K562 (cell line): ENCODE measurements around the gene GNAQ. TPM values are rescaled to one million over a fixed set of nuclear protein-coding genes. Genes with fewer than 3 reads are reported as not detected.

Experiments
- BRF1 ChIP-seq: IDR thresholded peaks from 3 replicates; pipeline ENCODE4 v1.6.1; 2011; ENCODE audit warnings: borderline replicate concordance, mild to moderate bottlenecking; ENCODE audit not compliant: insufficient read length; ENCODE audit errors: extremely low read depth
- HDAC2 ChIP-seq: fragments of 450-650 bp; IDR thresholded peaks from 2 replicates; pipeline ENCODE4 v1.6.1; 2016; ENCODE audit warnings: mild to moderate bottlenecking
- HNRNPLL ChIP-seq: fragments of 200-400 bp; formaldehyde crosslinking; IDR thresholded peaks from 2 replicates; pipeline ENCODE4 v1.6.1; 2017; ENCODE audit warnings: low read length, low read depth, mild to moderate bottlenecking; ENCODE audit not compliant: poor library complexity, severe bottlenecking
- LCOR ChIP-seq: sonication (generic); formaldehyde crosslinking; IDR thresholded peaks from 2 replicates; pipeline ENCODE4 v1.8.0; 2022; ENCODE audit warnings: mild to moderate bottlenecking, missing genetic modification reagents
- ZNF41 ChIP-seq: fragments of 250-450 bp; sonication (Bioruptor Pico); conservative IDR thresholded peaks from 2 replicates; pipeline ENCODE4 v1.4.0; 2020; ENCODE audit warnings: mild to moderate bottlenecking
- ZNF561 ChIP-seq: fragments of 450-650 bp; formaldehyde crosslinking; conservative IDR thresholded peaks from 2 replicates; pipeline ENCODE4 v1.4.0; 2020; ENCODE audit warnings: mild to moderate bottlenecking, moderate library complexity
- polyA plus RNA-seq, 8 experiments: library from polyadenylated mRNA; depleted of rRNA in 4 of 8; stranded (reverse) in 5 of 8; unstranded in 3 of 8; fragments of >200 nt; fragmentation: Nextera tagmentation in 2 of 8; fragmentation: Illumina TruSeq in 1 of 8; extraction: Ambion mirVana in 2 of 8; extraction: Trizol in 1 of 8; gene quantifications; 2 replicates each; pipeline versions ENCODE4 v1.2.1 to v1.2.3, GENCODE V29; 2011 to 2014; ENCODE audit warnings: inconsistent platforms in 1 of 8, missing spikeins in 1 of 8
- total RNA-seq, 7 experiments: library from RNA; depleted of rRNA in 6 of 7; stranded (reverse); fragments of >200 nt in 6 of 7; fragmentation: Illumina TruSeq in 2 of 7; extraction: Trizol in 2 of 7; gene quantifications; 2 replicates each; pipeline versions ENCODE4 v1.2.1 to v1.2.3, GENCODE V29; 2011 to 2021; ENCODE audit warnings: low replicate concordance in 1 of 7
- TF ChIP-seq, protein P1 (sequence below): fragments of 450-650 bp; IDR thresholded peaks from 2 replicates; pipeline ENCODE4 v1.6.1; 2016; ENCODE audit warnings: mild to moderate bottlenecking, moderate library complexity
- TF ChIP-seq, protein P2 (sequence below): fragments of 250-450 bp; sonication (Bioruptor Pico); IDR thresholded peaks from 2 replicates; pipeline ENCODE4 v1.8.0; 2022; ENCODE audit warnings: moderate library complexity, mild to moderate bottlenecking, inconsistent platforms
- TF ChIP-seq, protein P3 (sequence below): fragments of 150-350 bp; conservative IDR thresholded peaks from 2 replicates; pipeline ENCODE4 v1.6.1; 2014; ENCODE audit warnings: low read length
- TF ChIP-seq, protein P4 (sequence below), 2 experiments: fragments of 250-450 bp in 1 of 2; fragments of 450-650 bp in 1 of 2; sonication (Bioruptor Pico) in 1 of 2; IDR thresholded peaks; 2 replicates each; pipeline versions ENCODE4 v1.6.1 to v1.8.0; 2016 to 2021; ENCODE audit warnings: mild to moderate bottlenecking in 2 of 2, moderate library complexity in 2 of 2, missing compliant biosample characterization in 1 of 2, missing genetic modification characterization in 1 of 2

GNAQ gene
- total and polyA plus RNA-seq, 9 of the 15 experiments (the other 6 are each of a cell fraction or from before 2014, with no cell fraction given), result 4.8 to 27.9 (median 17.5) TPM

DNA sequence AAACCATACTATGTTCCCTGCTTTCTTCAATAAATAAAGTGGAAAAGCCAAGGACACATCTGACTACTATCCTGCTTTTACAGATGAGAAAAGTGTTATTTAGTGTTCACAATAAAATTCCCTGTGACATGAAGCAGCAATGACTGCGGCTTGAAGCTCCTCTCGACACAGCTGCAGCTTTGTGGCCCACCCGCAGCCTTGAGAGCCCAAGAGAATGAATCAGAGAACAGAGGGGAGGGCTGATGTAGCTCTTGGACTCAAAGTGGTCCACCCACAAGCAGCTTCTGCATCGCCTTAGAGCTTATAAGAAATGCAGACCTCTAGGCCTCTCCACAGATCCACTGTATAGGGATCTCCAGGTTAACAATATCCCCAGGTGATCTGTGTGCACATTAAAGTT lies 202.2 kb downstream of the GNAQ start (continued):
- TF ChIP-seq, protein P1, sequence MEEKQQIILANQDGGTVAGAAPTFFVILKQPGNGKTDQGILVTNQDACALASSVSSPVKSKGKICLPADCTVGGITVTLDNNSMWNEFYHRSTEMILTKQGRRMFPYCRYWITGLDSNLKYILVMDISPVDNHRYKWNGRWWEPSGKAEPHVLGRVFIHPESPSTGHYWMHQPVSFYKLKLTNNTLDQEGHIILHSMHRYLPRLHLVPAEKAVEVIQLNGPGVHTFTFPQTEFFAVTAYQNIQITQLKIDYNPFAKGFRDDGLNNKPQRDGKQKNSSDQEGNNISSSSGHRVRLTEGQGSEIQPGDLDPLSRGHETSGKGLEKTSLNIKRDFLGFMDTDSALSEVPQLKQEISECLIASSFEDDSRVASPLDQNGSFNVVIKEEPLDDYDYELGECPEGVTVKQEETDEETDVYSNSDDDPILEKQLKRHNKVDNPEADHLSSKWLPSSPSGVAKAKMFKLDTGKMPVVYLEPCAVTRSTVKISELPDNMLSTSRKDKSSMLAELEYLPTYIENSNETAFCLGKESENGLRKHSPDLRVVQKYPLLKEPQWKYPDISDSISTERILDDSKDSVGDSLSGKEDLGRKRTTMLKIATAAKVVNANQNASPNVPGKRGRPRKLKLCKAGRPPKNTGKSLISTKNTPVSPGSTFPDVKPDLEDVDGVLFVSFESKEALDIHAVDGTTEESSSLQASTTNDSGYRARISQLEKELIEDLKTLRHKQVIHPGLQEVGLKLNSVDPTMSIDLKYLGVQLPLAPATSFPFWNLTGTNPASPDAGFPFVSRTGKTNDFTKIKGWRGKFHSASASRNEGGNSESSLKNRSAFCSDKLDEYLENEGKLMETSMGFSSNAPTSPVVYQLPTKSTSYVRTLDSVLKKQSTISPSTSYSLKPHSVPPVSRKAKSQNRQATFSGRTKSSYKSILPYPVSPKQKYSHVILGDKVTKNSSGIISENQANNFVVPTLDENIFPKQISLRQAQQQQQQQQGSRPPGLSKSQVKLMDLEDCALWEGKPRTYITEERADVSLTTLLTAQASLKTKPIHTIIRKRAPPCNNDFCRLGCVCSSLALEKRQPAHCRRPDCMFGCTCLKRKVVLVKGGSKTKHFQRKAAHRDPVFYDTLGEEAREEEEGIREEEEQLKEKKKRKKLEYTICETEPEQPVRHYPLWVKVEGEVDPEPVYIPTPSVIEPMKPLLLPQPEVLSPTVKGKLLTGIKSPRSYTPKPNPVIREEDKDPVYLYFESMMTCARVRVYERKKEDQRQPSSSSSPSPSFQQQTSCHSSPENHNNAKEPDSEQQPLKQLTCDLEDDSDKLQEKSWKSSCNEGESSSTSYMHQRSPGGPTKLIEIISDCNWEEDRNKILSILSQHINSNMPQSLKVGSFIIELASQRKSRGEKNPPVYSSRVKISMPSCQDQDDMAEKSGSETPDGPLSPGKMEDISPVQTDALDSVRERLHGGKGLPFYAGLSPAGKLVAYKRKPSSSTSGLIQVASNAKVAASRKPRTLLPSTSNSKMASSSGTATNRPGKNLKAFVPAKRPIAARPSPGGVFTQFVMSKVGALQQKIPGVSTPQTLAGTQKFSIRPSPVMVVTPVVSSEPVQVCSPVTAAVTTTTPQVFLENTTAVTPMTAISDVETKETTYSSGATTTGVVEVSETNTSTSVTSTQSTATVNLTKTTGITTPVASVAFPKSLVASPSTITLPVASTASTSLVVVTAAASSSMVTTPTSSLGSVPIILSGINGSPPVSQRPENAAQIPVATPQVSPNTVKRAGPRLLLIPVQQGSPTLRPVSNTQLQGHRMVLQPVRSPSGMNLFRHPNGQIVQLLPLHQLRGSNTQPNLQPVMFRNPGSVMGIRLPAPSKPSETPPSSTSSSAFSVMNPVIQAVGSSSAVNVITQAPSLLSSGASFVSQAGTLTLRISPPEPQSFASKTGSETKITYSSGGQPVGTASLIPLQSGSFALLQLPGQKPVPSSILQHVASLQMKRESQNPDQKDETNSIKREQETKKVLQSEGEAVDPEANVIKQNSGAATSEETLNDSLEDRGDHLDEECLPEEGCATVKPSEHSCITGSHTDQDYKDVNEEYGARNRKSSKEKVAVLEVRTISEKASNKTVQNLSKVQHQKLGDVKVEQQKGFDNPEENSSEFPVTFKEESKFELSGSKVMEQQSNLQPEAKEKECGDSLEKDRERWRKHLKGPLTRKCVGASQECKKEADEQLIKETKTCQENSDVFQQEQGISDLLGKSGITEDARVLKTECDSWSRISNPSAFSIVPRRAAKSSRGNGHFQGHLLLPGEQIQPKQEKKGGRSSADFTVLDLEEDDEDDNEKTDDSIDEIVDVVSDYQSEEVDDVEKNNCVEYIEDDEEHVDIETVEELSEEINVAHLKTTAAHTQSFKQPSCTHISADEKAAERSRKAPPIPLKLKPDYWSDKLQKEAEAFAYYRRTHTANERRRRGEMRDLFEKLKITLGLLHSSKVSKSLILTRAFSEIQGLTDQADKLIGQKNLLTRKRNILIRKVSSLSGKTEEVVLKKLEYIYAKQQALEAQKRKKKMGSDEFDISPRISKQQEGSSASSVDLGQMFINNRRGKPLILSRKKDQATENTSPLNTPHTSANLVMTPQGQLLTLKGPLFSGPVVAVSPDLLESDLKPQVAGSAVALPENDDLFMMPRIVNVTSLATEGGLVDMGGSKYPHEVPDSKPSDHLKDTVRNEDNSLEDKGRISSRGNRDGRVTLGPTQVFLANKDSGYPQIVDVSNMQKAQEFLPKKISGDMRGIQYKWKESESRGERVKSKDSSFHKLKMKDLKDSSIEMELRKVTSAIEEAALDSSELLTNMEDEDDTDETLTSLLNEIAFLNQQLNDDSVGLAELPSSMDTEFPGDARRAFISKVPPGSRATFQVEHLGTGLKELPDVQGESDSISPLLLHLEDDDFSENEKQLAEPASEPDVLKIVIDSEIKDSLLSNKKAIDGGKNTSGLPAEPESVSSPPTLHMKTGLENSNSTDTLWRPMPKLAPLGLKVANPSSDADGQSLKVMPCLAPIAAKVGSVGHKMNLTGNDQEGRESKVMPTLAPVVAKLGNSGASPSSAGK, result no peak
- TF ChIP-seq, protein P2, sequence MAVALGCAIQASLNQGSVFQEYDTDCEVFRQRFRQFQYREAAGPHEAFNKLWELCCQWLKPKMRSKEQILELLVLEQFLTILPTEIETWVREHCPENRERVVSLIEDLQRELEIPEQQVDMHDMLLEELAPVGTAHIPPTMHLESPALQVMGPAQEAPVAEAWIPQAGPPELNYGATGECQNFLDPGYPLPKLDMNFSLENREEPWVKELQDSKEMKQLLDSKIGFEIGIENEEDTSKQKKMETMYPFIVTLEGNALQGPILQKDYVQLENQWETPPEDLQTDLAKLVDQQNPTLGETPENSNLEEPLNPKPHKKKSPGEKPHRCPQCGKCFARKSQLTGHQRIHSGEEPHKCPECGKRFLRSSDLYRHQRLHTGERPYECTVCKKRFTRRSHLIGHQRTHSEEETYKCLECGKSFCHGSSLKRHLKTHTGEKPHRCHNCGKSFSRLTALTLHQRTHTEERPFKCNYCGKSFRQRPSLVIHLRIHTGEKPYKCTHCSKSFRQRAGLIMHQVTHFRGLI (CRISPR knock-in tag), result no peak
- TF ChIP-seq, protein P3, sequence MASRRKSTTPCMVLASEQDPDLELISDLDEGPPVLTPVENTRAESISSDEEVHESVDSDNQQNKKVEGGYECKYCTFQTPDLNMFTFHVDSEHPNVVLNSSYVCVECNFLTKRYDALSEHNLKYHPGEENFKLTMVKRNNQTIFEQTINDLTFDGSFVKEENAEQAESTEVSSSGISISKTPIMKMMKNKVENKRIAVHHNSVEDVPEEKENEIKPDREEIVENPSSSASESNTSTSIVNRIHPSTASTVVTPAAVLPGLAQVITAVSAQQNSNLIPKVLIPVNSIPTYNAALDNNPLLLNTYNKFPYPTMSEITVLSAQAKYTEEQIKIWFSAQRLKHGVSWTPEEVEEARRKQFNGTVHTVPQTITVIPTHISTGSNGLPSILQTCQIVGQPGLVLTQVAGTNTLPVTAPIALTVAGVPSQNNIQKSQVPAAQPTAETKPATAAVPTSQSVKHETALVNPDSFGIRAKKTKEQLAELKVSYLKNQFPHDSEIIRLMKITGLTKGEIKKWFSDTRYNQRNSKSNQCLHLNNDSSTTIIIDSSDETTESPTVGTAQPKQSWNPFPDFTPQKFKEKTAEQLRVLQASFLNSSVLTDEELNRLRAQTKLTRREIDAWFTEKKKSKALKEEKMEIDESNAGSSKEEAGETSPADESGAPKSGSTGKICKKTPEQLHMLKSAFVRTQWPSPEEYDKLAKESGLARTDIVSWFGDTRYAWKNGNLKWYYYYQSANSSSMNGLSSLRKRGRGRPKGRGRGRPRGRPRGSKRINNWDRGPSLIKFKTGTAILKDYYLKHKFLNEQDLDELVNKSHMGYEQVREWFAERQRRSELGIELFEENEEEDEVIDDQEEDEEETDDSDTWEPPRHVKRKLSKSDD, result no peak
- no peak for TF ChIP-seq ZNF41
- no peak for TF ChIP-seq HNRNPLL
- no peak for TF ChIP-seq ZNF561 (CRISPR knock-in tag)
- no peak for TF ChIP-seq BRF1
- TF ChIP-seq, protein P4, sequence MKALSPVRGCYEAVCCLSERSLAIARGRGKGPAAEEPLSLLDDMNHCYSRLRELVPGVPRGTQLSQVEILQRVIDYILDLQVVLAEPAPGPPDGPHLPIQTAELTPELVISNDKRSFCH (CRISPR knock-in tag; IDR thresholded peaks at IDR 0.05), result no peak
- TF ChIP-seq, protein P4 (tag; IDR thresholded peaks at IDR 0.05), result no peak
- no peak for TF ChIP-seq HDAC2
- no peak for TF ChIP-seq LCOR (CRISPR knock-in tag)
